Measurements from ENCODE around the gene MBNL2.

DNA sequence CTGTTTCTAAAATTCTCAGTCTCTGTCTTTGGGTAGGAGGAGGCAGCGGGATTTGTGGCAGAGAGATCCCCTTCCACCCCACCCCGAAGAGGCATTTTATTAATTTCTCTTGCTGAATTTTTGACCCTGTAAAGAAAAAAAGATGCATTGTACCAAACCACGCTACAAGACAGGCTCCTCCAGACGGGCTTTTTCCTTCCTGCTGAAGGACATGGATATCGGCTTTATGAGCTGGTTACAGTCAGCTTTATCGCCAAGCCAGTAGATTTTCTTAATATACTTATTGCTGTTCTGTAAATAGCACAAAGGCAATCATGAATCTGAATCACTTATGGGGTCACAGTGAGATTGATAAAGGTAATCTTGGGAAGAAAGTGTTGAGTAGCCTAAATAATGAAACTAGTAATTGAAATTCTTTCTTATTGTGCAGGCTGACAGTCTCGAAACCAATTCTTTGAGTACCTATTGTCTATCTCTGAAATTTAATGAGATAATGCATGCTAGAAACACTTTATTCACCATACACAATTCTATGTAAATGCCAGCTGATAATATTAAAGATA lies 24.5 kb downstream of the MBNL2 start:
- TF ChIP-seq, protein P1, sequence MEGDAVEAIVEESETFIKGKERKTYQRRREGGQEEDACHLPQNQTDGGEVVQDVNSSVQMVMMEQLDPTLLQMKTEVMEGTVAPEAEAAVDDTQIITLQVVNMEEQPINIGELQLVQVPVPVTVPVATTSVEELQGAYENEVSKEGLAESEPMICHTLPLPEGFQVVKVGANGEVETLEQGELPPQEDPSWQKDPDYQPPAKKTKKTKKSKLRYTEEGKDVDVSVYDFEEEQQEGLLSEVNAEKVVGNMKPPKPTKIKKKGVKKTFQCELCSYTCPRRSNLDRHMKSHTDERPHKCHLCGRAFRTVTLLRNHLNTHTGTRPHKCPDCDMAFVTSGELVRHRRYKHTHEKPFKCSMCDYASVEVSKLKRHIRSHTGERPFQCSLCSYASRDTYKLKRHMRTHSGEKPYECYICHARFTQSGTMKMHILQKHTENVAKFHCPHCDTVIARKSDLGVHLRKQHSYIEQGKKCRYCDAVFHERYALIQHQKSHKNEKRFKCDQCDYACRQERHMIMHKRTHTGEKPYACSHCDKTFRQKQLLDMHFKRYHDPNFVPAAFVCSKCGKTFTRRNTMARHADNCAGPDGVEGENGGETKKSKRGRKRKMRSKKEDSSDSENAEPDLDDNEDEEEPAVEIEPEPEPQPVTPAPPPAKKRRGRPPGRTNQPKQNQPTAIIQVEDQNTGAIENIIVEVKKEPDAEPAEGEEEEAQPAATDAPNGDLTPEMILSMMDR (IDR thresholded peaks at IDR 0.05): no peak
- TF ChIP-seq POLR2A (IDR thresholded peaks at IDR 0.05): no peak

Measured in uterus (tissue), 2 donors.